Gastroesophageal sphincter (tissue), 3 donors: Measurements from ENCODE around the gene DAP.

Experiments
- CTCF ChIP-seq, 4 experiments: fragments of 200-600 bp in 2 of 4; fragments of 450-650 bp in 2 of 4; sonication (generic) in 1 of 4; IDR thresholded peaks; one replicate each; pipeline ENCODE4 v1.5.1; 2017 to 2019; ENCODE audit warnings: antibody characterized with exemption in 4 of 4, mild to moderate bottlenecking in 2 of 4, moderate library complexity in 2 of 4
- EP300 ChIP-seq: sonication (generic); formaldehyde crosslinking; IDR thresholded peaks from one replicate; pipeline ENCODE4 v1.6.1; 2017; ENCODE audit warnings: antibody characterized with exemption, mild to moderate bottlenecking
- POLR2A ChIP-seq, 2 donors: fragments of 450-650 bp; IDR thresholded peaks; one replicate each; pipeline ENCODE4 v1.6.1; 2017; ENCODE audit warnings: antibody characterized with exemption in 2 of 2, mild to moderate bottlenecking in 2 of 2, moderate library complexity in 1 of 2
- POLR2AphosphoS5 ChIP-seq: sonication (generic); formaldehyde crosslinking; IDR thresholded peaks from one replicate; pipeline ENCODE4 v1.6.1; 2017; ENCODE audit warnings: antibody characterized with exemption

GRCh38 chr5:10793785-10794184, 32.8 kb upstream of the DAP start:
- no peak for TF ChIP-seq CTCF (IDR thresholded peaks at IDR 0.05)
- TF ChIP-seq POLR2AphosphoS5 = no peak
- TF ChIP-seq POLR2A (IDR thresholded peaks at IDR 0.05) = no peak
- TF ChIP-seq EP300 = no peak
